Astrocyte (in vitro differentiated cells and primary cell): ENCODE results near the gene ARMH4. TPM values are rescaled to one million over a fixed set of nuclear protein-coding genes. Genes with fewer than 3 reads are reported as not detected.

ENCODE experiments used
- DNase-seq: peaks from one replicate; pipeline ENCODE4 v3.0.0-alpha.2; 2010; ENCODE audit warnings: low read depth
- FAIRE-seq: peaks from 2 replicates; lab custom pipeline; 2011; peaks lifted over from hg19 to GRCh38; lab: Jason Lieb, UNC
- H2AFZ ChIP-seq: 2 replicates; pipeline ENCODE4 v1.6.0; 2012; ENCODE audit warnings: low read depth, low read length, inconsistent platforms
- H3K27ac ChIP-seq: 2 replicates; pipeline ENCODE4 v1.5.1; 2011; ENCODE audit warnings: low read depth, low read length, inconsistent platforms
- H3K27me3 ChIP-seq: 2 replicates; pipeline ENCODE4 v1.6.0; 2011; ENCODE audit warnings: low read length, inconsistent platforms; ENCODE audit not compliant: insufficient read depth
- H3K36me3 ChIP-seq: 2 replicates; pipeline ENCODE4 v1.5.1; 2011; ENCODE audit warnings: low read length, inconsistent platforms; ENCODE audit not compliant: insufficient read depth
- H3K4me1 ChIP-seq: 2 replicates; pipeline ENCODE4 v1.5.1; 2011; ENCODE audit warnings: low read length, inconsistent platforms; ENCODE audit not compliant: insufficient read depth
- H3K4me2 ChIP-seq: 2 replicates; pipeline ENCODE4 v1.6.0; 2012; ENCODE audit warnings: low read length, inconsistent platforms
- H3K4me3 ChIP-seq: 2 replicates; pipeline ENCODE4 v1.5.1; 2011; ENCODE audit warnings: low read depth, mild to moderate bottlenecking, low read length, inconsistent platforms; ENCODE audit not compliant: insufficient read depth
- H3K79me2 ChIP-seq: 2 replicates; pipeline ENCODE4 v1.6.0; 2012; ENCODE audit warnings: mild to moderate bottlenecking, low read length, inconsistent platforms; ENCODE audit not compliant: insufficient read depth
- H3K9ac ChIP-seq: 2 replicates; pipeline ENCODE4 v1.6.0; 2012; ENCODE audit warnings: mild to moderate bottlenecking, low read length, inconsistent platforms
- H3K9me3 ChIP-seq: 2 replicates; pipeline ENCODE4 v1.5.1; 2012; ENCODE audit warnings: low read depth, mild to moderate bottlenecking, low read length, inconsistent platforms; ENCODE audit not compliant: insufficient read depth
- H4K20me1 ChIP-seq: 2 replicates; pipeline ENCODE4 v1.6.0; 2012; ENCODE audit warnings: low read length, inconsistent platforms; ENCODE audit not compliant: insufficient read depth
- H3K27ac Mint-ChIP-seq: one replicate; pipeline ENCODE4 v1.8.0; 2021; ENCODE audit warnings: mild to moderate bottlenecking, mixed read lengths; ENCODE audit not compliant: unreplicated experiment
- H3K27me3 Mint-ChIP-seq: one replicate; pipeline ENCODE4 v1.8.0; 2021; ENCODE audit warnings: low read depth, mixed read lengths; ENCODE audit not compliant: unreplicated experiment
- H3K36me3 Mint-ChIP-seq: one replicate; pipeline ENCODE4 v1.8.0; 2021; ENCODE audit warnings: low read depth, mixed read lengths; ENCODE audit not compliant: unreplicated experiment
- H3K4me1 Mint-ChIP-seq: one replicate; pipeline ENCODE4 v1.8.0; 2021; ENCODE audit warnings: low read depth, mixed read lengths; ENCODE audit not compliant: unreplicated experiment
- H3K4me3 Mint-ChIP-seq: one replicate; pipeline ENCODE4 v1.8.0; 2021; ENCODE audit warnings: mild to moderate bottlenecking, moderate library complexity, mixed read lengths; ENCODE audit not compliant: unreplicated experiment
- H3K9me3 Mint-ChIP-seq: one replicate; pipeline ENCODE4 v1.8.0; 2021; ENCODE audit warnings: mild to moderate bottlenecking, mixed read lengths; ENCODE audit not compliant: unreplicated experiment
- EZH2 ChIP-seq: IDR thresholded peaks from 2 replicates; pipeline ENCODE4 v1.6.1; 2012; ENCODE audit warnings: mild to moderate bottlenecking, low read length, inconsistent platforms; ENCODE audit not compliant: insufficient read depth
- total RNA-seq: library from RNA; stranded (reverse); gene quantifications from 2 replicates; pipeline ENCODE4 v1.2.1, GENCODE V29; 2021
- TF ChIP-seq, protein P1 (sequence below): IDR thresholded peaks from 2 replicates; pipeline ENCODE4 v1.5.1; 2011; ENCODE audit warnings: low read depth, mild to moderate bottlenecking, inconsistent platforms, low read length, moderate library complexity; ENCODE audit not compliant: insufficient read depth

The ARMH4 gene
- total RNA-seq, 1 donor from 2014 or later = 19.3 TPM

DNA sequence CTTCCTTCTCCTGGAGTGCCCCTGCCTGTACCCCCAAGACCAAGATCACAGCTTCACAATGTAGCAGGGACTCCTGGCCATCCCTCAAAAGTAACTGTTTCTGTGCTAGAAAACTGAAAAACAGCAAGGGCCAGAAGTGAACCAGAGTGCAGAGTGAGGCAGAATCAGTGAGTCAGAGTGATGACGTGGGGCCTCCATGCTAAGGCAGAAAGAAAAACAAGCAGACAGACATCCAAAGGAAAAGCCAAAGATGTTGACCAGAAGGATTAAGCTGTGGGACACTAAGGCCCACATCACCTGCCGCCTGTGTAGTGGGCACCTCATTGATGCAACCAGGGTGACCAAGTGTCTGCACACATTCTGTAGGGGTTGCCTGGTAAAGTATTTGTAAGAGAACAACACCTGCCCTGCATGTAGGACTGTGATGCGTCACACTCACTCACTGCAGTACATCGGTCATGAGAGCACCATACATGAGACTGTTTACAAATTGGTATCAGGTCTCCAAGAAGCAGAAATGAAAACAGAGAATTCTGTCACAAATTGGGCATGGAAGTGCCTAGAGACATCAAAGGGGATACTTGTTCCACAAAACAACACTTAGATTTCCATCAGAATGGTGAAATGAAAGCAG lies 51.2 kb downstream of the ARMH4 start:
- Histone ChIP-seq H2AFZ (peak overlapping the region; percentile 13), H3K4me1 (peaks cover 14% of the 10 kb centered on the region), H3K9ac (peak overlapping the region; percentile 40), H3K27me3 (peaks cover under 1% of the 10 kb centered on the region), H4K20me1 (no peaks in the 10 kb centered on the region), H3K36me3 (no peaks in the 10 kb centered on the region), H3K4me2 (peak overlapping the region; percentile 24), H3K27ac (peak overlapping the region; percentile 25), H3K9me3 (no peaks in the 10 kb centered on the region), H3K79me2 (no peaks in the 10 kb centered on the region), H3K4me3 (no peak overlapping the region)
- no peaks in the 10 kb centered on the region for H3K9me3 Mint-ChIP-seq
- H3K4me3 Mint-ChIP-seq = no peak overlapping the region
- H3K27me3 Mint-ChIP-seq = no peaks in the 10 kb centered on the region
- FAIRE-seq = peak; percentile 63
- no peaks in the 10 kb centered on the region for H3K36me3 Mint-ChIP-seq
- H3K27ac Mint-ChIP-seq = no peak overlapping the region
- TF ChIP-seq, protein P1, sequence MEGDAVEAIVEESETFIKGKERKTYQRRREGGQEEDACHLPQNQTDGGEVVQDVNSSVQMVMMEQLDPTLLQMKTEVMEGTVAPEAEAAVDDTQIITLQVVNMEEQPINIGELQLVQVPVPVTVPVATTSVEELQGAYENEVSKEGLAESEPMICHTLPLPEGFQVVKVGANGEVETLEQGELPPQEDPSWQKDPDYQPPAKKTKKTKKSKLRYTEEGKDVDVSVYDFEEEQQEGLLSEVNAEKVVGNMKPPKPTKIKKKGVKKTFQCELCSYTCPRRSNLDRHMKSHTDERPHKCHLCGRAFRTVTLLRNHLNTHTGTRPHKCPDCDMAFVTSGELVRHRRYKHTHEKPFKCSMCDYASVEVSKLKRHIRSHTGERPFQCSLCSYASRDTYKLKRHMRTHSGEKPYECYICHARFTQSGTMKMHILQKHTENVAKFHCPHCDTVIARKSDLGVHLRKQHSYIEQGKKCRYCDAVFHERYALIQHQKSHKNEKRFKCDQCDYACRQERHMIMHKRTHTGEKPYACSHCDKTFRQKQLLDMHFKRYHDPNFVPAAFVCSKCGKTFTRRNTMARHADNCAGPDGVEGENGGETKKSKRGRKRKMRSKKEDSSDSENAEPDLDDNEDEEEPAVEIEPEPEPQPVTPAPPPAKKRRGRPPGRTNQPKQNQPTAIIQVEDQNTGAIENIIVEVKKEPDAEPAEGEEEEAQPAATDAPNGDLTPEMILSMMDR = no peak
- no peak for TF ChIP-seq EZH2
- peak; percentile 75 for DNase-seq
- peaks cover 9% of the 10 kb centered on the region for H3K4me1 Mint-ChIP-seq

GRCh38 chr14:58099682-58100081 lies 52.3 kb downstream of the ARMH4 start:
- Histone ChIP-seq H4K20me1 (no peaks in the 10 kb centered on the region), H3K27me3 (no peaks in the 10 kb centered on the region), H3K9ac (no peak overlapping the region), H3K4me3 (no peak overlapping the region), H3K27ac (no peak overlapping the region), H3K4me1 (peaks cover 10% of the 10 kb centered on the region), H3K36me3 (no peaks in the 10 kb centered on the region), H3K9me3 (no peaks in the 10 kb centered on the region), H3K79me2 (no peaks in the 10 kb centered on the region), H2AFZ (no peak overlapping the region), H3K4me2 (no peak overlapping the region)
- DNase-seq (no peak), FAIRE-seq (no peak)
- Mint-ChIP-seq H3K4me1 (peaks cover 7% of the 10 kb centered on the region), H3K9me3 (no peaks in the 10 kb centered on the region), H3K36me3 (no peaks in the 10 kb centered on the region), H3K27me3 (no peaks in the 10 kb centered on the region), H3K4me3 (no peak overlapping the region), H3K27ac (no peak overlapping the region)
- no peak for TF ChIP-seq EZH2
- TF ChIP-seq, protein P1 = no peak

GRCh38 chr14:58098507-58098906 lies 53.5 kb downstream of the ARMH4 start:
- H3K36me3 ChIP-seq = no peaks in the 10 kb centered on the region
- no peaks in the 10 kb centered on the region for H3K27me3 ChIP-seq
- no peak overlapping the region for H3K9ac ChIP-seq
- H2AFZ ChIP-seq = no peak overlapping the region
- DNase-seq = no peak
- H3K4me3 Mint-ChIP-seq = no peak overlapping the region
- H3K4me1 ChIP-seq = peaks cover 10% of the 10 kb centered on the region
- H3K4me3 ChIP-seq = no peak overlapping the region
- no peaks in the 10 kb centered on the region for H3K9me3 Mint-ChIP-seq
- H3K36me3 Mint-ChIP-seq = no peaks in the 10 kb centered on the region
- TF ChIP-seq EZH2 = no peak
- TF ChIP-seq, protein P1 = no peak
- no peaks in the 10 kb centered on the region for H4K20me1 ChIP-seq
- no peak for FAIRE-seq
- no peak overlapping the region for H3K4me2 ChIP-seq
- H3K4me1 Mint-ChIP-seq = peaks cover 4% of the 10 kb centered on the region
- H3K27me3 Mint-ChIP-seq = no peaks in the 10 kb centered on the region
- H3K9me3 ChIP-seq = no peaks in the 10 kb centered on the region
- H3K79me2 ChIP-seq = no peaks in the 10 kb centered on the region
- no peak overlapping the region for H3K27ac ChIP-seq
- no peak overlapping the region for H3K27ac Mint-ChIP-seq
